T47D (cell line): Measurements from ENCODE around the gene STK4.
A peak's percentile ranks its signal among the peaks of the same experiment; 100 is the strongest.

Experiments
- DNase-seq, 2 experiments: peaks; one replicate each; pipeline versions ENCODE4 v3.0.0 to v3.0.0-alpha.2; 2011 to 2012; ENCODE audit warnings: low read depth in 1 of 2, low spot score in 1 of 2
- JUND ChIP-seq: IDR thresholded peaks from 2 replicates; pipeline ENCODE4 v1.6.1; 2012; ENCODE audit warnings: low read depth
- in situ Hi-C: cut with HindIII; loops from 2 replicates; pipeline ENCODE4 v1.10.0; 2016; ENCODE audit warnings: low sequenced_read_pairs, low pct_unique_long_range_greater_than_20kb

The STK4 gene

DNA sequence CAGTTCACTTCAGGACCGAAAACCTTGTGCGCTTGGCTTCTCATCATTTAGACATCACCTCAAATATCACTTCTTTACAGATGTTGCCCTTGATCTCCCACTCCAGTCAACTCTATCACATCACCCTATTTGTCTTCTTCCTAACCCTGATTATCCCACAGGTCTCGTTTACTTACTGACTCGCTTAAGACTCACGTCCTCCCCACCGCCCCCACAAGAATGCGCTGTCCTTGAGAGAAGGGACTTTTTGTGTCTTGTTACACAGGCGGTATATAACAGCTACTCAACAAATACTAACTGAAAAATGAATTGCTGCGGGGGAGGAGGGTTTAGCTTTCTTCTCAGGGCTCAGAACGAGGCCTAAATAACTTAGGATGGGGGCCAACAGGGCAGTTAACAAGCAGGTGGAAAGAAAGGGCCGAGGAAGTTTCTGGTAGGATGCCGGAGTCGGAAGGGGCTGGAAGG, 6.6 kb upstream of the STK4 start:
- peak in 1 of 2 experiments; percentile 60 for DNase-seq
- TF ChIP-seq JUND: no peak
- in situ Hi-C loops: no loop called here

- DNase-seq: peak; percentile 96 to 98
- in situ Hi-C loops: no loop called here
- no peak for TF ChIP-seq JUND
Observed at GRCh38 chr20:44960103-44960852, 6.0 kb upstream of the STK4 start, which contains the start of gene TOMM34. TOMM34 (minus strand) TSS chr20:44960397; CDS start chr20:44960333, 64 bp downstream.

DNA sequence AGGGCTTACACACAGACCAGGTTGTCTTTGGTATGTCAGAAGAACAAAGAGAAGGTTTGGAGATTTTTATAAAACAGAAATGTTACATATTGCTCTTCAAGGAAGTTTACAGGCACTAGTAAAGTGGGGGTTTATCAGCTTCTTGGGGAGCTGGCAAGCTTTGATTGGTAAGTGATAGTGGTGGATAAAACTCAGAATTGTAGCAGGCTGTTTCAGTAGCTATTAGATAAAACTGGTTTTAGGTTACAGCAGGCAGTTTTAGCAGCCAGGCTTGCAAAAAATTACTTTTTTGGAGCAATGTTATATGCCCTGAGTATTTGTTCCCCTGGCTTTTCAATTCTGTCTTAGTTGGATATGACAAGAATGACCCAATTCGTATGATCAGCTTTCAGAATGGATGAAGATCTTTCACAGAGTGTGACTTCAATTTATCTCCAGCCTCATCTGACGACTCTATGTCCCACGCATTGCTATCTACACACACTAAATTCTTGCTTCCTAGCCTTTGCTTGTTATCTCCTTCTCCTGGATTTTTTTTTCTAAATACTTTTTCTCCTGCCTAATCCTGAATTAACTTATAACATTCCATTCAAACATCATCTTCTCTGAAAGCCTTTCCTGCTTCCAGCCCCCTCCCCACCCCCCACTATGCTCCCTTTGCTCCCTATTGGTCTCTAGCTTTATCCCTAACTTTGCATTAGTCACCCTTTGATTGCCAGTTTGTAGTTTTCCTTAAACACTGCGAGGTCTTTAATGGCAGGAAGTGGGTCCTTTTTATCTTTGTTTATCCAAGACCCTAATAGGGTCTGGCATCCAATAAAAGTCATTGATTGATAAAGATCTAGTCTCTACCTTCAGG, 5.1 kb upstream of the STK4 start:
- no peak for TF ChIP-seq JUND
- in situ Hi-C loops: no loop called here
- DNase-seq: no peak

DNA sequence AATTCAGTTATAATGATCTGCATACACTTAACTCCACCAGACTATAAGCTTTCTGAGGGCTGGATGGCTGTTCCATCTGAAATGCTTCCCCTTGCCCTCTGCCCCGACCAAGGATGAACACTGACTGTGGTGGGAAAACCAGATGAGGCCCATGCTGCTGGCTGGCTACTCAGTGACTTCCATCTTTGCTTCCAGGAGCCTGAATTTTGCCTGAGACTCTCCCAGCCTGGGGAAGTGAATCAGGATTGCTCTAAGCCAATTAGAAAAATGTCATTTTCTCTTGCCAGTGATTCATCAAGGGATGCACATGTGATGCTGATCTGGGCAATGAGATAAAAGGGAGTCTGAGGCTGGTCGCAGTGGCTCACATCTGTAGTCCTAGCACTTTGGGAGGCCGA, 4.4 kb upstream of the STK4 start:
- in situ Hi-C loops: no loop called here
- no peak for DNase-seq
- TF ChIP-seq JUND: no peak

DNA sequence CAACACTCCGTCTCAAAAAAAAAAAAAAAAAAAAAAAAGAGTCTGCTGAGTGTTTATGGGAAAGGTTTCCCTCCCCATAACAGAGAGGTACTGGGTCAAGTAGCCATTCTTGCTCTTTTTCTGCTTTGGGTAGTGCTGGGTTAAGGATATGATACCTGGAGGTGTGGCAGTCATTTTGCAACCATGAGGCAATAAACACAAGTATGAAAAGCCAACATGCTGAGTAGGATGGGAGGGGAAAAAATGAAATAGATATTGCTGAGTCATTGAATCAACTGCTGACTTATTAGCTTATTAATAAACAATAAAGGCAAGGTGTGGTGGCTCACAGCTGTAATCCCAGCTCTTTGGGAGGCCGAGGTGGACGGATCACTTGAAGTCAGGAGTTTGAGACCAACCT, 3.8 kb upstream of the STK4 start:
- in situ Hi-C loops: no loop called here
- DNase-seq: no peak

DNA sequence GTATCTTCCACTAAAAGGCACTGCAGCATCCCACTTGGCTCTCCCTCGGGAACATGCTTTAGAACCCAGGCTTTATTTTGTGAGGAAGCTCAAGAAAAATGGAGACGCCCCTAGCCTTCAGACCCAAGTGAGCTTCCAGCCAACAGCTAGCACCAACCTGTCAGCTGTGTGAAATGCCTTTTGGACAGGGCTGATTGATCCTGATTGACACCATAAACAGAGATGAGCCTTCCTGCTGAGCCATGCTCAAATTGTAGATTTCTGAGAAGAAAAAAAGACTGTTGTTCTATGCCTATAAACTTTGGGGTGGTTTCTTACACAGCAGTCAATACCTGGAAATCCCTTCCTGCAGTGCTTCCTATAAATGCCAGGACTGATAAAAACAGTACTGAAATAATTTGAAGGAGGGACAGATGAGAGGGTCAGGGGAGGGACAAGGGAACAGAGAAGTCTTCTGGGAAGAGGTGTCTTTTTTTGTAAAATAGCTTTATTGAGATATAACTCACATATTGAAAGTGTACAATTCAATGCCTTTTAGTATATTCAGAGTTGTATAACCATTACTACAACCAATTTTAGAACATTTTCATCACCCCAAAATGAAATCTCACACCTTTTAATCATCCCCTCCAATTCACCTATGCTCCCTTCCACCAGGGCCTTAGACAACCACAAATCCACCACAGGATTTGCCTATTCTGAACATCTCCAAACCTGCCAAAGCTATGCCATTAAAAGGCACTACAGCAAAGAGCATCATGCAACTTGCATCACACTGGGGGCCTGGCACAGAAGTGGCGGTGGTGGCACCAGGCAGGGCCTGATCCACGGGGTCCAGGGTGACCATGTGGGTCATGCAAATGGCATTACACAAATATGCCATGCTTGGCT, 2.7 kb upstream of the STK4 start:
- in situ Hi-C loops: no loop called here
- no peak for DNase-seq
- no peak for TF ChIP-seq JUND

More for the DNA sequence above, 3.8 kb upstream of the STK4 start:
- no peak for TF ChIP-seq JUND

- no peak for TF ChIP-seq JUND
- in situ Hi-C loops: no loop called here
- no peak for DNase-seq
Observed at GRCh38 chr20:44965651-44966029, 672 bp upstream of the STK4 start.

- in situ Hi-C loops: no loop called here
- DNase-seq: no peak
- TF ChIP-seq JUND: no peak
Observed at GRCh38 chr20:44967207-44967807, 995 bp downstream of the STK4 start.

GRCh38 chr20:44969300-44969894, 3.1 kb downstream of the STK4 start:
- TF ChIP-seq JUND: no peak
- in situ Hi-C loops: no loop called here
- DNase-seq: no peak

DNA sequence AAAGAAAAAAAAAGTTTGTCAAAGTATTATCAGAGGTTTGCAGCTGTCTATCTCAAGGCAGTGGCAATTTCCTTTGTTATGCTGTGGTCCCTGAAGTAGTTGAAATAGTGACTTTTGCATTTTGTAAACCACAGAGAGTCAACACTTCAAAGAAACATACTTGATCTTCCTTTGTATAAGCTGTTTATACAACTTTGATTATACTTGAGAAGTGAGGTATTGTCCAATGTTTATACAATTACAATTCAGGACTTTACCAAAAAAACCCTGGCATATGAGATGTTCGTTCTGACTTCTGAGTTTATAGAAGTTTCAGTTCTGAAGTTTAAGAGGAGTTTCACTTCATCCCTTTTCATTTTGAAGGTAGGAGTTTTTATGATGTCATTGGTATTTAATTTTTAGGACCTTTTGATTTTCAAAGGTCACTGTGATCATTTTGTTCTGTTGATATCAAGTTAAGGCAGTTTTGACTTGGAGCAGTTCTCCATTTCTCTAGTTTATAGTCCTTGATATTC, 4.0 kb downstream of the STK4 start:
- no peak for DNase-seq
- no peak for TF ChIP-seq JUND
- in situ Hi-C loops: no loop called here

DNA sequence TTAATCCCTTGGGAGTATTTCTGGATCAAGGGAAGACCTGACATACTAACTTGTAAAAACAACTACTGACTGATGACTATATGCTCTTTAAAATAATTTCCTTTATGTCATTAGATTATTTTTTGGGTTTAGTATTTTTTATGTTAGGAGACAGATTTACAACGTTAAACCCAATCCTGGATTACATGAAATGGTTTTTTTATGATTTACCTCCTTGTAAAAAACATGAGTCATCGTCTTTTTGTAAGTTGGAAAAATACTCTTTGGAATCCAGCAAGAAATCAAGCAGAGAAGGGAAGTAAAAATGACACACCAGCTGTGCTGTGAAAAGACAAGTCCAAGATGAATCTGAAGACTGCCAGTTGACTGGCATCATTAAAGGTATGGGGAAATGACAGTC, 6.7 kb downstream of the STK4 start:
- DNase-seq: no peak
- no peak for TF ChIP-seq JUND
- in situ Hi-C loops: no loop called here
